Measurements from ENCODE around the gene SLC12A1.

Gene SLC12A1

GRCh38 chr15:48266024-48266689 is 60.1 kb downstream of the SLC12A1 start:
- no peak for TF ChIP-seq CTCF (IDR thresholded peaks at IDR 0.05)
- H3K27ac ChIP-seq = no peak overlapping the region
- no peaks in the 10 kb centered on the region for H3K9me3 ChIP-seq (ENCODE audit: control insufficient read depth, low read length)
- H2AFZ ChIP-seq = no peak overlapping the region
- no peak overlapping the region for H3K4me3 ChIP-seq (ENCODE audit: low read depth, low read length)
- H3K4me2 ChIP-seq (ENCODE audit: low read length) = no peak overlapping the region
- H3K79me2 ChIP-seq = no peaks in the 10 kb centered on the region
- H3K9ac ChIP-seq = no peak overlapping the region
- H3K27me3 ChIP-seq (ENCODE audit: control insufficient read depth, insufficient read depth, low read length) = no peaks in the 10 kb centered on the region
- H3K36me3 ChIP-seq (ENCODE audit: control insufficient read depth, insufficient read depth, low read length) = no peaks in the 10 kb centered on the region
- no peaks in the 10 kb centered on the region for H3K4me1 ChIP-seq

- Histone ChIP-seq H3K4me1 (no peaks in the 10 kb centered on the region), H3K79me2 (no peaks in the 10 kb centered on the region), H3K27me3 (ENCODE audit: control insufficient read depth, insufficient read depth, low read length) (no peaks in the 10 kb centered on the region), H3K4me3 (ENCODE audit: low read depth, low read length) (no peak overlapping the region), H2AFZ (no peak overlapping the region), H3K9ac (no peak overlapping the region), H3K4me2 (ENCODE audit: low read length) (no peak overlapping the region), H3K27ac (no peak overlapping the region), H3K36me3 (ENCODE audit: control insufficient read depth, insufficient read depth, low read length) (no peaks in the 10 kb centered on the region), H3K9me3 (ENCODE audit: control insufficient read depth, low read length) (no peaks in the 10 kb centered on the region)
- no peak for TF ChIP-seq CTCF (IDR thresholded peaks at IDR 0.05)
Observed at GRCh38 chr15:48267766-48268165, 61.7 kb downstream of the SLC12A1 start.

- H3K79me2 ChIP-seq = no peaks in the 10 kb centered on the region
- no peaks in the 10 kb centered on the region for H3K9me3 ChIP-seq (ENCODE audit: control insufficient read depth, low read length)
- no peak for TF ChIP-seq CTCF (IDR thresholded peaks at IDR 0.05)
- no peak overlapping the region for H3K4me3 ChIP-seq (ENCODE audit: low read depth, low read length)
- no peaks in the 10 kb centered on the region for H3K27me3 ChIP-seq (ENCODE audit: control insufficient read depth, insufficient read depth, low read length)
- H3K27ac ChIP-seq = no peak overlapping the region
- no peak overlapping the region for H3K9ac ChIP-seq
- H3K36me3 ChIP-seq (ENCODE audit: control insufficient read depth, insufficient read depth, low read length) = no peaks in the 10 kb centered on the region
- no peak overlapping the region for H3K4me2 ChIP-seq (ENCODE audit: low read length)
- H3K4me1 ChIP-seq = no peaks in the 10 kb centered on the region
- H2AFZ ChIP-seq = no peak overlapping the region
Observed at GRCh38 chr15:48273049-48273448, 66.9 kb downstream of the SLC12A1 start.

GRCh38 chr15:48278666-48279065 is 72.6 kb downstream of the SLC12A1 start:
- Histone ChIP-seq H3K27ac (no peak overlapping the region), H3K4me3 (ENCODE audit: low read depth, low read length) (no peak overlapping the region), H3K36me3 (ENCODE audit: control insufficient read depth, insufficient read depth, low read length) (no peaks in the 10 kb centered on the region), H3K9ac (no peak overlapping the region), H2AFZ (no peak overlapping the region), H3K9me3 (ENCODE audit: control insufficient read depth, low read length) (no peaks in the 10 kb centered on the region), H3K4me2 (ENCODE audit: low read length) (no peak overlapping the region), H3K27me3 (ENCODE audit: control insufficient read depth, insufficient read depth, low read length) (no peaks in the 10 kb centered on the region), H3K4me1 (no peaks in the 10 kb centered on the region), H3K79me2 (no peaks in the 10 kb centered on the region)
- TF ChIP-seq CTCF (IDR thresholded peaks at IDR 0.05) = no peak

GRCh38 chr15:48279608-48280007 is 73.5 kb downstream of the SLC12A1 start:
- no peaks in the 10 kb centered on the region for H3K4me1 ChIP-seq
- no peaks in the 10 kb centered on the region for H3K79me2 ChIP-seq
- no peaks in the 10 kb centered on the region for H3K27me3 ChIP-seq (ENCODE audit: control insufficient read depth, insufficient read depth, low read length)
- TF ChIP-seq CTCF (IDR thresholded peaks at IDR 0.05) = no peak
- H3K27ac ChIP-seq = no peak overlapping the region
- H3K4me2 ChIP-seq (ENCODE audit: low read length) = no peak overlapping the region
- no peak overlapping the region for H3K4me3 ChIP-seq (ENCODE audit: low read depth, low read length)
- H2AFZ ChIP-seq = no peak overlapping the region
- no peaks in the 10 kb centered on the region for H3K36me3 ChIP-seq (ENCODE audit: control insufficient read depth, insufficient read depth, low read length)
- H3K9me3 ChIP-seq (ENCODE audit: control insufficient read depth, low read length) = no peaks in the 10 kb centered on the region
- H3K9ac ChIP-seq = no peak overlapping the region
